GM11168 (cell line): ENCODE results near the gene FGF4.

Experiments used
- in situ Hi-C: fragments of 300-500 bp; cut with MboI; formaldehyde crosslinking; loops from one replicate; pipeline ENCODE4 v1.12.0; 2022; ENCODE audit warnings: low sequenced_read_pairs; ENCODE audit not compliant: unreplicated experiment

FGF4 gene

GRCh38 chr11:69808667-69809086, 33.5 kb upstream of the FGF4 start:
- in situ Hi-C loops = no loop called here

GRCh38 chr11:69807106-69807815, 32.1 kb upstream of the FGF4 start:
- in situ Hi-C loops = no loop called here

GRCh38 chr11:69804769-69805508, 29.8 kb upstream of the FGF4 start:
- in situ Hi-C loops = no loop called here

GRCh38 chr11:69803604-69804218, 28.6 kb upstream of the FGF4 start:
- in situ Hi-C loops = no loop called here

GRCh38 chr11:69803022-69803421, 27.9 kb upstream of the FGF4 start:
- in situ Hi-C loops = no loop called here

GRCh38 chr11:69802590-69802989, 27.4 kb upstream of the FGF4 start:
- in situ Hi-C loops = no loop called here

GRCh38 chr11:69801513-69802335, 26.6 kb upstream of the FGF4 start:
- in situ Hi-C loops = no loop called here

- in situ Hi-C loops = no loop called here
These were observed 25.1 kb upstream of the FGF4 start for GRCh38 chr11:69800278-69800677.

- in situ Hi-C loops = no loop called here
These were observed 24.4 kb upstream of the FGF4 start for GRCh38 chr11:69799582-69799981.

- in situ Hi-C loops = no loop called here
These were observed 24.0 kb upstream of the FGF4 start for GRCh38 chr11:69799097-69799496.

GRCh38 chr11:69797737-69798528, 22.8 kb upstream of the FGF4 start:
- in situ Hi-C loops = no loop called here

- in situ Hi-C loops = no loop called here
These were observed 22.0 kb upstream of the FGF4 start for GRCh38 chr11:69797156-69797555.

- in situ Hi-C loops = no loop called here
These were observed 20.9 kb upstream of the FGF4 start for GRCh38 chr11:69796063-69796462.

GRCh38 chr11:69791276-69792180, 16.4 kb upstream of the FGF4 start:
- in situ Hi-C loops = no loop called here

- in situ Hi-C loops = no loop called here
These were observed 13.8 kb upstream of the FGF4 start for GRCh38 chr11:69788956-69789355.

GRCh38 chr11:69787906-69788305, 12.8 kb upstream of the FGF4 start:
- in situ Hi-C loops = no loop called here

GRCh38 chr11:69787457-69787856, 12.3 kb upstream of the FGF4 start:
- in situ Hi-C loops = no loop called here

GRCh38 chr11:69781241-69781640, 6.1 kb upstream of the FGF4 start:
- in situ Hi-C loops = no loop called here

- in situ Hi-C loops = no loop called here
These were observed 3.2 kb upstream of the FGF4 start for GRCh38 chr11:69778373-69778772.
